Amniotic epithelial cell (primary cell): Measurements from ENCODE around the gene TRMT11.
"Not testable (repeated sequence)": the region's sequence is repeated elsewhere in the genome, so short reads cannot be mapped to it uniquely, and the experiment has no call there.

Experiments
- DNase-seq: peaks from one replicate; pipeline ENCODE4 v3.0.0-alpha.2; 2010; ENCODE audit warnings: low read depth

The TRMT11 gene

DNA sequence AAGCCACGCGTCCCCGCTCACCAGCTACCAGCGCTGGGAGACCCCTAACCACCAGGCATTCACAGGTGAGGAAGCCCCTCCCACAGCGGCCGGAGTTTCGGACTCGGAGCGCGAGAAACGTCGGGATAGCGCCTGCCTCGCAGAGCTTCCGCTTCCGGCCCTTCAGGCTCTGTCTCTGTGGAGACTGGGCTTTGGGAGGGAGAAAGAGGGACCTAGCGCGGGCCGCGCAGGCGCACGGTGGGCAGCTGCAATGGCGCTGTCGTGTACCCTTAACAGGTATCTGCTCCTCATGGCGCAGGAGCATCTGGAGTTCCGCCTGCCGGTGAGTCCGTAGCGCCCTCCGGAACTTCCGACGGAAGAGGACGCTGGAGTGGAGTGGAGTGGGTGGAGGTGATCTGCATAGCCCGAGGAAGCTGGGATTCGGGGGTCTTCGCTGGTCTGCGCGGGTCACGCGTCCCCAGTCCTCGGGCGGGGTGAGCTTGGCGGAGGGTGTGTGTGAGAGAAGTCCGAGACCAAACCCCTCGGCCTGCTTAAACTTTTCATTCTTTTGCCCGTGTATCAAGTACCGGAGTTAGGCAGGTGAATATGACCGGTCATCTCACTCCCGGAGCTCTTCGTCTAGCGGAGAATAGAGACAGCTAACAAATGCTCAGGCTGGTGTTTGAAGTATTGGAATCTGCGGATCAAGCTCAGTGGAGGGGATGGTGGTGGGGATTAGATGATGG lies at the start of gene TRMT11:
TRMT11 (plus strand) TSS at position 240 of the 725 bp plus-strand sequence; CDS start at position 251, 11 bp downstream.
- peak; percentile 78 for DNase-seq

DNA sequence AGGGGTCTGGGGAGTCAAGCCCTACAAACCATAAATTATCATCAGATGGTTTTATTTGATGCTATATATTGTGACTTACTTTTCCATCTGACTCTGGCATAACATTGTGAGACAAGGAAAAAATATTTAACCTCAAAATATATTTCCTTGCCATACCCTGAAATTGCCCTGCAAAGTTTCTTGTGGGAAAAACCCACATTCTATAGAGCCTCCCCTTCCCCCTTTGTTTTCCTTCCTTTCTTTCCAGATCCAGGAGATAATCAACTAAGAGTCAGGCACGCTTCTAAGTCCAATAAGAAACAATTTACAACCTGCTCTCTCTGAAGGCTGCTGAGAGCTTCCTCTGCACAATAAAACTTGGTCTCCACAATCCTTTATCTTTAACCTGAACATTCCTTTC lies 47.3 kb upstream of the TRMT11 start:
- no peak for DNase-seq

DNA sequence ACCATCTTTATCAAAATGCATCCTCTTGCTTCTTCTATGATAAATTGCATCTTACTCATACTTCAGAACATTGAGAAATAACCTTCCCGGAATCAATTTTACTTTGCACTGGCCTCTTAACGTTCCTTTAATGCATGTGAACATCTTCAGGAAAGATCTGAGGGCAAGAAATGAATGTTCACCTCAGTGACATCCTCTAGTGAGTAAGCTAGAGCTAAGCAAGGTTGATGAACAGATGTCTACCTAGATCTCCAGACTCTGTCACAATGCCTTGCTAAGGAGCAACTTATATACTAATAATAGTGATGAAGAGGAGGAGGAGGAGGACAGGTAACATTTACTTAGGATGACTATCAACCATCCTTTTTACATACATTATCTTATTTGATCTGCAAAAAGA lies 46.5 kb upstream of the TRMT11 start:
- no peak for DNase-seq

DNA sequence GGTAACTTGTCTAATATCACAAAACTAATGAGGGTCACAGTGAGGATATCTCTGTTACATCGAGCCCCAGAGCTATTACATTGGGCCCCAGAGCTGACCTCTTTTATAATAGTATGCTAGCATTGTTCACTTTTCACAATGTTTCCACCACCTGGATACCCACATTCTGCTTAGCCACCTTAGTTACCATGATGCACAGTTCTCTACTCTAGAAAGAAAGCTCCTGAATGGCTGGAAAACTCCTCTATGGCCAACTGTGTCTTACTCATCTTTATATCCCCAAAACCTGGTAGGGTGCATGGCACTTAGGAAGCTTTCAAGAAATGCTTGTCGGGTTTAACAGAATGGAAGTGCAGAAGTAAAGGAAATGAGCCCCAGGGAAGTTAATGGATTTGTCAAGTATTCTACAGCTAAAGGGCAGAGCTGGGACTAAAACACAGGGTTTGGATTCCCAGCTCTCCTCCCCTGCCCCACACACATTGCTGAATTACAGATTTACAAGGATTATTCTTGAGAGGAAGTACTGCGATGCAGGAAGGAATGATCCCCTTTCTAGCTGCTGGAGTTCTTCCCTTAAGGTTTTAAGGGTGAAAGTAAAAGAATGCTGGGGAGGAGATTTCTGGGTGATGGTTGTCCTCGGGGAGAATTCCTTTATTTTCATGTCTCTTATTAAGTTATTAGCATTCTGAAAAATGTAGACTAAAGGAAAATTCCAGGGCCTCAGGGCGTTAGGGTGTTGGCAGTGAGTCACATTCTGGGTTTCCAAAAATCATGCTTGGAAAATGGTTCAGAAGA lies 45.9 kb upstream of the TRMT11 start:
- DNase-seq, result no peak

DNA sequence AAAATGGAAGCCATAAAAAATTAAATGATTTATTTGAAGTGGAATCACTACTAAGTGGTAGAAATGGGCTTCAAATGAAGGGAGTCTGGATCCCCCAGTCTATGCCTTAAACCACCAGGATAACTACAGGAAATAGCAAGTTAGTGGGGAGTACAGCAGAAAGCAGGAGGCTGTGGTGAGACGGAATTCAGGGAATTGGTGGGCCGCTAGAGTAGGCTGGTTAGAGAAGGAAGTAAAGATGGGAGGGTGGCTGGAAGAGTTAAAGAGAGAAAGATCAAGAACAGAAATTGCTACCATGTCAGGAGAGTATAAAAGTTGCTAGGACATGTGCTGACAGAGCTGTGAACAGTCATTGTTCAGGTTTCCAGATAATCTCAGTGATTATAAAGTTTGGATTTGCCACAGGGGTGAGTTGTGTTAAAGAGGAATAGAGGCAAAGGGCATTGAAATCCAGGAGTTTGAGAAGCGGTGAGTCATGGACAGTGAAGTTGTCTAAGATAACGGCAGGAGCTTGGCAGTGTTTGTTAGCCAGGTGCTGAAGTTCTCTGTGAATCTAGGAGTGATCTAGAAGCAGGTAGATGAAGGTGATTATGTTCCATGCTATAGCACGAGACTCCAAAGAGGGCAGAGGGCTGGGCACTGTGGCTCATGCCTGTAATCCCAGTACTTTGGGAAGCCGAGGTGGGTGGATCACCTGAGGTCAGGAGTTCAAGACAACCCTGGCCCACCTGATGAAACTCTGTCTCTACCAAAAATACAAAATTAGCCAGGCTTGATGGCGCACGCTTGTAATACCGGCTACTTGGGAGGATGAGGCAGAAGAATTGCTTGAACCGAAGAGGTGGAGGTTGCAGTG lies 43.4 kb upstream of the TRMT11 start:
- peak; percentile 75 for DNase-seq

DNA sequence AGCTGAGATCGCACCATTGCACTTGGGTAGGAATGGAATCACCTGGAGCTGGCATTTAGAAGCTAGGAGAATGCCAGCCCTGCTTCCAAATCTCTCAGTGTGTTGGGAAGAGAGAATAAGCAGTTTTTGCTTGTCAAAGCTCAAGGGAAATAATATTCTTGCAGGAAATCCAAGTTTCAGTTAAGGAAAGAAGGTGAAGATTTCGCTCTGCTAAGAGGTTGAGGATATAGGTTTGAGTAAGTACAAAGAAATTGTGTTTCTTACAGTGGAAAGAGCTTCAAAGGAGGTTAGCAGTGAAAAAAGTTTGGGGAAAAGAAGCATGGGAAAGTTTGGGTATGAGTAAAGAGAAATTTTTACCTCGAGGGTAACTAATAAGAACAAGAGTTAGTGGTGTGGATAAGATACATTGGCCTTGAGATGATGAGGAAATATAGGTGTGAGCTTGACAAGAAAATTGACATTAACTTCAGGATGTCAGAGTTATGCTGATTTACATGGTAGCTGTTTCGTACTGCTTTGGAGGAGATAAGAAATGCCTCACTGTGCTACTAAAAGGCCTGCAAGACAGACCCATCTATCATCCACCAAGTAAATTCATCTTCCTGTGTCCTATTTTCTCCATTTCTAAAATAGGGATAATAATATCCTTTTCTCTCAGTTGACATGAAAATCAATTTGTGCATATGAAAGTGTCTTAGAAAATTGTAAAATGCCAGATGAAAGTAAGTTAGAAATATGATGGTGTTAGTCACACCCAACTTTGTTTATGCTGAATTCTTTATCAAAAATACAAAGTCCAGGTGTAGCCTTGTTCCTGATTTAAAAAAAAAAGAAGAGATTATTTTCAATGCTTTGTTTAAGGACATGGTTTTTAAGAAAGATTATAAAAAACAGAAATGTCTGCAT lies 42.6 kb upstream of the TRMT11 start:
- DNase-seq, result peak; percentile 66

DNA sequence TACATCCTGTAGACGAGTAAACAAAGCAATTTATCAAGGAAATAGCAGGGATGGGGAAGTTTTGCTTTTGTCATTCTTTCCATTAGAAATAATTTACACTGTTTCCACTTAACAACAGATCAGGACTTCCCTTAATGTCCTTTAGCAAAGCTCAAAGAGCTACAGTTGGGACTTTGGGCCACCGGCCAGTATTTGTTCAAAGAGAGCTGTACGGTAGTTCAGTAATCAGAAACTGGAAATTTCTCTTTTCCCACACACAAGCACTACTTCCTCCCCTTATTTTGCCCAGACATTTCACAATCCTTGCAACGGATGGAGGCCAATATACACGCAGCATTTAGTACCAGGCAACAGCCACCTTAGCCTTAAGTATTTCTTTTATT lies 41.9 kb upstream of the TRMT11 start:
- peak; percentile 91 for DNase-seq

DNA sequence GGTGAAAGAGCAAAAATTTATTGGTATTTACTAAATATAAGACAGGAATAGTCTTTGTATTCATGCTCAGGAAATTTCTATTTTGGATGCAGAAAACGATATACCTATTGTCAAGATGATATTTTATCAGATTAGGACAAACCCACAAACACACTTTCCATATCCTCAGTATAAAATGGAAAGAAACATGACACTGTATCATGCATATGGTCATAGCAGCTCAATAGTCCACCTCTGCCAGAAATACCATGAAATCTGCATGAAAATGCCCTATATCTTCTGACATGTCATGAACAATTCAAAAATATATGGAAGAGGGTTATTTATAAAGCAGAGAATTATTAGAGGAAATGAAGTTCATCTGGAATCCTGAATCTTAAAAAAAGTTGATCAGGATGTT lies 41.4 kb upstream of the TRMT11 start:
- DNase-seq, result peak; percentile 10

DNA sequence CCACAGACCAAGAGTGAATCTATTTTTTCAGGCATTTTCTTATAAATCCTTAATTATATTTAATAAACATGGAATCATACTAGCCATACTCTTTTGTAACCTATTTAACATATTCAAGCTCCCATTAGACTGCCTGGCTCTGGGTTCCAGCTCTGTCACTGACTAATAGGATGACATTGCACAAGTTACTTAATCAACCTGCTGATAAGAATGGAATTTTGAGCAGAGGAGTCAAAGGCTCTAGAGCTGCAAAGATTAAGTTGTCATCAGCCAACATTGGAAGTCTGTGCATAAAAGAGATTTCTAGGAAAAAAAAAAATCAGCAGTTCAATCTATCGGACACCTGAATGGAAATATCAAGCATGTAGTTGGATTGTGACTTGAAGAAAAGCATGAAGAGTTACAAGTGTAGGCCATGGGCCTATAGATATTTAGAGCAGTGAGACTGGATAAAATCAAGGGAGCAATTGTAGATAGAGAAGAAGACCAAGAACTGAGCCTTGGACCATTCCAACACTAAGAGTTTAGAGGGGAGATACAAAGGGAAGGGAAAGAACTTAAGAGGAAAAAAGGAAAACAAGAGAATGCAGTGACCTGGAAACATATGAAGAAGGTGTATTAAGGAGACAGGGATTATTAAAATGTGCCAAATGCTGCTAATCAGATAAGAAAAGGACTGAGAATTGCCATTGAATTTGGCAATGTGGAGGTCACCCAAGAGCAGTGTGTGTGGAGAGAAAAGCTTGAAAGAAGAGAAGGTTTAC lies 40.8 kb upstream of the TRMT11 start:
- peak; percentile 94 for DNase-seq

DNA sequence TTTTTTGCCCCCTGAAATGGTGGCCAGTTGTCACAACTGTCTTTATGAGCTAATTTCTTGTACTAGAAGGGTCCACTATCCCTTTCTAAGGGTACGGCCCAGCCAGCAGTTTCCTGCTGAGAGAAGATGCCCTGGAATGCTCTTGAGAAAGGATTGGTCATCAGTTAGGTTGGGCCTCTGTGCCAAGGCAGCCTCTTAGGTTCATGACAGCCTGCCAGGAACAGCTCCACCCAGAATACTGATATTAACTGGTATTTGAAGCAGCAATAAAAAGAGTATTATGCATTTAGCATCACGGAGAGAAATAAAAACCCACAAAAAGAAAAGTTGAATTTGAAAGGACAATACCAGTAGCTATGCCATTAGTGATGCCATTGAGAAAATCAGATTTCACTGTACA lies 38.7 kb upstream of the TRMT11 start:
- DNase-seq, result peak; percentile 59

DNA sequence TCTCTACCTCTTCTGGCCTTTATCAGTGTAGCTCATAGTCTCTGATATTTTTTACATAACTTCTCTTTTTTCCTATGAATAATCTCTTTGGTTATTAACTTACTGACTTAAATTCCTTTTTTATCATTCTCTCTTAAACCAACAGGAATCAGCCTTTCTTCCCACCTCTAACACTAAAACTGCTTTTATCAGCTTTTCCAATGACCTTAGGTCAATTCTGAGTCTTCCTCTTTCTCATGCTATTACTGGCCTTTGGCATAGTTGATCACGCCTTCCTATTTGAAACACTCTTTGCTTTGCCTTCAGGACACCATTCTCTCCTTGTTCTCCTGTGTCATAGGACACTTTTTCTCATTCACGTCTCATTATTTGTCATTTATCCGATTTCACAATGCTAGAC lies 37.9 kb upstream of the TRMT11 start:
- peak; percentile 6 for DNase-seq

DNA sequence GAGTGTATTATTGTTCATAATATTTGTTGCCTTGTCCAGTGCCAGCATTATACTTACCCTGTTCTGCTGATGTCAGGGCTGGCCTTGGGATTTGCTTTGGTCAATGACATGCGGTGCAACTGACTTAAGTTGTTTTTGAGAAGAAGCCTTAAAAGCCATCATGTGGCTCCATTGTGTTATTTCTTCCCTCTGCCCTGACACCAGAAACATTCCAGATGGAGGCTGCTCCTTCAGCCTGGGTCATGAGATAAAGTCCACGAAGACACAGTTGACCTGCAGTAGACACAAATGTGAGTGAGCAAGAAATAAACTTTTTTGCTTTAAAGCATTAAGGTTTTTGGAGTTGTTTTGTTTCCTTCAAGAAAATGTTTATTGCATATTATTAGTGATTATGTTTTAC lies 37.3 kb upstream of the TRMT11 start:
- DNase-seq, result no peak

DNA sequence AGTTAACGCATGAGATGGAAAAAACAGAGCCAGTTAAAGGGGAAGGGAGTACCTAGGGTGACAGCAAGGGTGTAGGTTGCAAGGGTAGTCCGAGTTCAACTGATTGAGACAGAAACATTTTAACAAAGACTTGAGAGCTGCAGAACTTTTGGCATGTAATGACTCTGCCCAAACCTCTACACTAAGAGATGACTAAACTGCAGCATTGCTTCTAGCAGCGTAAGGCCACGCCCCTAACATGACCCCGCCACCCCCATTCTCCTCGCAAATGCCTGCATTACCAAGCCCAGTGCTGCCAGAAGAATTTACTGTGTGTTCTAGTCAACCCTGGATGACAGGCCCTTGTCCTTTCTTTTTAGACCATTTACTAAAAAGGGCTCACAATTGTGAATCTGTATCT lies 36.0 kb upstream of the TRMT11 start:
- peak; percentile 75 for DNase-seq

DNA sequence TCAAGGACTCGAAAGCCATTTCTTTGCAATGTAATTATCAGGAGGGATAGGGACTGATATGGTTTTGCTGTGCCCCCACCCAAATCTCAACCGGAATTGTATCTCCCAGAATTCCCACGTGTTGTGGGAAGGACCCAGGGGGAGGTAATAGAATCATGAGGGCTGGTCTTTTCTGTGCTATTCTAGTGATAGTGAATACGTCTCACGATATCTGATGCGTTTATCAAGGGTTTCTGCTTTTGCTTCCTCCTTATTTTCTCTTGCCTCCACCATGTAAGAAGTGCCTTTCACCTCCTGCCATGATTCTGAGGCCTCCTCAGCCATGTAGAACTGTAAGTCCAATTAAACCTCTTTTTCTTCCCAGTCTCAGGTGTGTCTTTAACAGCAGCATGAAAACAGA lies 35.6 kb upstream of the TRMT11 start:
- DNase-seq, result not testable (repeated sequence)

DNA sequence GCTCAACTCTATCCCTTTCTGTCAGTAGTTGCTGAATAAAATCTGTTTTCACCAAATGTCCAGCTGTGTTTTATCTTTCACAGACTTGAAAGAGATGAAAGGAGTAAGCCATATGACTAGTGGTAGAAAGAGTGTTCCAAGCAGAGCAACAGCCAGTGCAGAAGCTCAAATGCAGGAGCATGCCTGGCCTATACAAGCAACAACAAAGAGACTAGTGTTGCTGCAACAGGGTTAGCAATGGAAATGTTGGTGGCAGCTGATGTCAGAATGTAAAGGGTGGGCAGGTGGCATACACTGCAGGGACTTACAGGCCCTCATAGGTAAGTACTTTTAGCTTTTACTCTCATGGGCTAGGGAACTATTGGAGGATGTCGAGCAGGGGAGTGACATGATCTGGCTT lies 35.0 kb upstream of the TRMT11 start:
- no peak for DNase-seq

DNA sequence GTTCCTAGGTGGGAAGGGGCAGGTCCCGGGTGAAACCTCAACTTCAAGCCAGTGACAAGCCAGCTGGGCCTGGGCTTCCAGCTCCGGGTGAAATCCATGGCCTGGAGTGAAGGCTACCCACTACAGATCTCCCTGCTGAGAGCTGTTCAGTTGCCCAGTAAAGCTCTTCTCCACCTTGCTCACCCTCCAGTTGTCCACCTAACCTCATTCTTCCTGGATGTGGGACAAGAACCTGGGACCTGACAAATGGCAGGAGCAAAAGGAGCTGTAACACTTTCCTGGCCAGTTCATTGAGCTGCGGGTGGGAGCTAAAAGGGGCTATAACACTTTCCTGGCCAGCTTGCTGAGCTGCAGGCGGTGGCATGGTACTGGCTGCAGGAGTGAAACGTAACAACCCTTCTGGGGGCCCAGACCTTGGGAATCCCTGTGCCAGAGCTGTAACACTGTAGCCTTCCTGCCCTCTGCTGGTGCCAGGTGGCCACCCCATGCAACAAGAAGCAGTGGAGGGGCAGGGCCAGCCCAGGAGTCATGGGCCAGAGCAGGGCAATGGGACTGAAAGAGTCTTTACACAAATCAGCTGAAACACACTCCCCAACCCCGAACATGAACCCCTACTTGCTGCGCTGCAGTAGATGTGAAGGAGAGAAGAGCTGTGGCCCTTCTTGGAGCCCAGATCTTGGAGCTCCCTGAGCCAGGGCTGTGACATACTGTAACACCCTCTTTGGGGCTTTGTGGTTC lies 33.4 kb upstream of the TRMT11 start:
- no peak for DNase-seq

DNA sequence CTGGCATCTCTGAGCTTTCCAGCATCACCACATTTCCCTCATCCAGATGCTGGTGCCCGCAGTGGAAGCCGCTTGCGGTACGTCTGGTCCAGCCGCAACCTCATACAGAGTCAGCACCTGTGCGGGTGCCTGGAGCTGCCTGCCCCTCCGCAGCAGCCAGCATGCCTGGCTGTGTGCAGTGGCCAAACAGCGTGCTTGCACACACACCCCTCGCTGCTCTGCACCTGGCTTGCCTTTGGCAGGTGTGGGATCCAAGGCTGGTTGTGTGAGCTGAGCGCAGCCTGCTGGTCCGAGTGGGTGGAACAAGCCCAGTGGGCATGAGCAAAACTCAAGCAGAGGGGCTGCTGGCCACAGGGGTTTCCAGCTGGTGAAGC lies 32.9 kb upstream of the TRMT11 start:
- DNase-seq, result no peak

DNA sequence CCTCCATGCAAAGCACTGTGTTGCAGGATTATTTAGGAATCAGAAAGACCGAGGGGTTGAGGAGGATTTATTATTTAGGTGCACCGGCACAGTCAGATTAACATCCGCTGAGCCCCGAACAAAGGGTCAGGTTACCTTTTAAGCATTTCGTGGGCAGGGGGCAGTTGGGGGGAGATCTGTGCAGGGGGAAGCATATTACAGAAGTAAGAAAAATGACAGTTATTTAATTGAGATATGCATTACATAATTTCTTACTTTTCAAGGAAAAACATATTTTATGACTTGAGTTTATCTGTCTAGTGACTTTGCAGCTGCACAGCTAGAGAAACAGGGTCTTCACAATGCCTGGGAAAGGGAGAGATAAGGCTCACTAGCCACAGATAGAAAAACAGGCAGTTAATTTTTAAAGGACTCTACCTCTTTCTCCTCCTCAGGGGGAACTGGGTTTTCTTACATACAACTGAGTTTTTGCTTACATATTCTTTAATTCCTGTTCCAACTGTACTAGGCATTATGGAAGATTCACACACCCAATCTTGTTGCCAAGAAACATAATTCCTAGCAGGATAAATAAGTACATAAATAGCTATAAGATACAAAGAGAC lies 31.5 kb upstream of the TRMT11 start:
- DNase-seq, result no peak

DNA sequence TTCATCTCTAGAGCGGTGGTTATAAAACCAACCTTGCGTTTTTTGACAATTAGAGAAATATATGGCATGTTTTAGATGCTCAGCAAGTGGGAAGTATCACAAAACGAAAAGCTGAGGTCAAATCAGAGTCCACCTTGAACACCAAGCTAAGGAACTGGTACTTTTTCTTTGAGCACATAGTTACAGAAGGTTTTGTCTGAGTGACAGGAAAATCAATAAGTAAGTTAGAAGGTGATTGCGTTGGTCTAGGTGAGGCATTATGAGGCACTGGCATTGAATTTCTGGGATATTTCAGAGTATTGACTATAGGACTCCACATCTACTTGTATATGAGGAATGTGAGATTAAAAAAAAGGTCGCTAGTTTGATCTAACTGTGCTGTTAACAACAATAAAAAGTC lies 30.4 kb upstream of the TRMT11 start:
- no peak for DNase-seq
